B cell (primary cell): ENCODE results near the gene PAX6.

Source experiments
- EZH2 ChIP-seq: IDR thresholded peaks from 2 replicates; pipeline ENCODE4 v1.6.1; 2012; ENCODE audit warnings: borderline replicate concordance, low read depth, mild to moderate bottlenecking, moderate library complexity, low read length; ENCODE audit not compliant: insufficient read depth, poor library complexity, severe bottlenecking
- TF ChIP-seq, protein P1 (sequence below): fragments of 200-600 bp; IDR thresholded peaks from one replicate; pipeline ENCODE4 v1.8.0; 2022; ENCODE audit warnings: antibody characterized with exemption, mild to moderate bottlenecking

DNA sequence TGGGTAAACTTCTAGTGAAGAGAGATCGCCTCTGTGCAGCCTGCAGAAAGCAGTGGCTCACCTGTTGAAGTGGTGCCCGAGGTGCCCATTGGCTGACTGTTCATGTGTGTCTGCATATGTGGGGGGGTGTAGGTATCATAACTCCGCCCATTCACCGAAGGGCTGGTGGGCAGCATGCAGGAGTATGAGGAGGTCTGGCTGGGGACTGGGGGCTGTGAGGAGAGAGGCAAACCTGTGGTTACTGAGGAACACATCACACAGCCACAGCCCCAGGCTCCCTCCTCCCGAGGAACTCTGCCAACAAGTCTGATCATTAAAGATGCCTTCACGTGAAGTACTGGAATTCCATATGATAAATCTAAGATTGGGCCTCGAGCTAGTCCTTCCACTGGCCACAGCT is 20.5 kb downstream of the PAX6 start:
- no peak for TF ChIP-seq EZH2
- TF ChIP-seq, protein P1, sequence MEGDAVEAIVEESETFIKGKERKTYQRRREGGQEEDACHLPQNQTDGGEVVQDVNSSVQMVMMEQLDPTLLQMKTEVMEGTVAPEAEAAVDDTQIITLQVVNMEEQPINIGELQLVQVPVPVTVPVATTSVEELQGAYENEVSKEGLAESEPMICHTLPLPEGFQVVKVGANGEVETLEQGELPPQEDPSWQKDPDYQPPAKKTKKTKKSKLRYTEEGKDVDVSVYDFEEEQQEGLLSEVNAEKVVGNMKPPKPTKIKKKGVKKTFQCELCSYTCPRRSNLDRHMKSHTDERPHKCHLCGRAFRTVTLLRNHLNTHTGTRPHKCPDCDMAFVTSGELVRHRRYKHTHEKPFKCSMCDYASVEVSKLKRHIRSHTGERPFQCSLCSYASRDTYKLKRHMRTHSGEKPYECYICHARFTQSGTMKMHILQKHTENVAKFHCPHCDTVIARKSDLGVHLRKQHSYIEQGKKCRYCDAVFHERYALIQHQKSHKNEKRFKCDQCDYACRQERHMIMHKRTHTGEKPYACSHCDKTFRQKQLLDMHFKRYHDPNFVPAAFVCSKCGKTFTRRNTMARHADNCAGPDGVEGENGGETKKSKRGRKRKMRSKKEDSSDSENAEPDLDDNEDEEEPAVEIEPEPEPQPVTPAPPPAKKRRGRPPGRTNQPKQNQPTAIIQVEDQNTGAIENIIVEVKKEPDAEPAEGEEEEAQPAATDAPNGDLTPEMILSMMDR = no peak
